Suppressor macrophage treated with lipopolysaccharide for 4 hours (primary cell): ENCODE data around the gene ANO2.
"Not testable (repeated sequence)": the region's sequence is repeated elsewhere in the genome, so short reads cannot be mapped to it uniquely, and the experiment has no call there.

Experiments
- DNase-seq: peaks from one replicate; pipeline ENCODE4 v3.0.0-alpha.2; 2020

The ANO2 gene

DNA sequence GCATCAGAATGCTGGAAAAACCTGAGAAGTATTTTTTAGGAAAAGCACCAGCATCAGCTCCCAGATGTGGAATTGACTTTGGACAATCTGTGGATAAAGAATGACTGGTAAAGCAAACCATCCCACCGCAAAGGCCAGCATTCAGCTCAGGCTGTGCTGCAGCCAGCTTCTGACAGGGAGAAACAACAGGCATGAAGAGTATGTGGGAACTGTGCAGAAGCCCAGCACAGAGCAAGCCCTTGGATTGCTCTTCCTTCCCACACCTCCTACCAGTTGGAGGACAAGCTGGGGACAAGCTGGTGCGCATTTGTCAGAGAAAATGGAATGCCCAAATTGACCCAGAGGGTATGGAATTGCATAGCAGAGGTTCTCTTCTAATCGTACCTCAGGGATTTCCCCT lies 228.1 kb downstream of the ANO2 start:
- no peak for DNase-seq

DNA sequence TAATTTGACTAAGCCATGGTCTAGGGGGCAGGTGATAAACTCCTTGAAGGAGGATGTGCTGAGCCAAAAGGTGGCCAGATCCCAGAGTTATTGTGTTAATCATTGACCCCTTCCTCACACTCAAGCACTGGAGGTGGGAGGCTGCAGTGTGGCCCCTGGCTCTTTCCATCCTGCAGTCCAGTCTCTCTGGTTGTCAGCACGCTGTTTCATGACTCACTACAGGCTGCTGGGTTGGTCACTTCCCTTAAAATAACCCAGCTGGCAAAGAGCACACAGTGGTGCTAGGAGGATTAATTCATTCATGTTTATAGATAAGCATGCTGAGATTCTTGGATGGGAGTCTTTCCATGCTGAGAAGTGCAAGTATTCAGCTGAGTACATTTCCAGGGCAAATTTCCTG lies 228.9 kb downstream of the ANO2 start:
- no peak for DNase-seq

DNA sequence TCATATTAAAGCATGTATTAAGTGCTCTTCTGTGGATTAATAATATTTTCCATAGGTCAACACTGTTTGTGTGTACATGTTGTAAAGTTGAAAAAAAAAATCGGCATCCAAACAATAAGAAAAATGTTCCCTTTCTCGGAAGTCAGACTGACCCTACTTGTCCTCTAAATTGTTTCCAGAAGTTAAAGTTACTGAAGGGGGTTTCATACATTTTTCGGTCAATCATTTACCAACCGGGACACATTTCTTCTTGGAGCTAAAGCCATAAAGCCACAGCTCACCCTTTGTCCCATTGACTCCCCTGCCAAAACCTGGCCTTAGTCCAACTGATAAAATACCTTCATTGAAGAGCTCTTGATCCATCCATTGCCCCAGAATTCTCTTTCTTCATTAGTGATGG lies 230.0 kb downstream of the ANO2 start:
- no peak for DNase-seq

DNA sequence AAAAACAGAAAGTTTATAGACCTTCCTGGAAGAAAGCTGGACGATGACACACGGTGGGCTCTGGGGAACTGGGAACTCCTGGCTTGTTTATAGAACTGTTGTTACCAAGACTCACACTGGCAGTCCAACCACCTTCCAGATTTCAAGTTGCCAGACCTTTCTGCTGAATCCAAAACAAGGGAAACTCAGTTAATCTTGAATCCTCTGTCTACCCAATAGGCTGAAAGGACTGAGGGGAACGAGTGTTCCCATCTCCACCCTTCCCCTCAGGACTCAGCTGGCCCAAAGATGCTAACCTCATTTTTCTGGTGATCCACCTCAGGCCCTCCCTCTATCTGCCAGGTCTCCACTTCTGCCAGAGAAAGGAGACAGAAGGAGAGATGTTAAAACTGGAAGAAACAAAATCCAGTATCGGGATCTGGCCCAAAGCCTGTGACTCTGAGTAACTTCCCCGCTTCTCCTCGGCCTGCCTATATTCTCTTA lies 231.4 kb downstream of the ANO2 start:
- no peak for DNase-seq

DNA sequence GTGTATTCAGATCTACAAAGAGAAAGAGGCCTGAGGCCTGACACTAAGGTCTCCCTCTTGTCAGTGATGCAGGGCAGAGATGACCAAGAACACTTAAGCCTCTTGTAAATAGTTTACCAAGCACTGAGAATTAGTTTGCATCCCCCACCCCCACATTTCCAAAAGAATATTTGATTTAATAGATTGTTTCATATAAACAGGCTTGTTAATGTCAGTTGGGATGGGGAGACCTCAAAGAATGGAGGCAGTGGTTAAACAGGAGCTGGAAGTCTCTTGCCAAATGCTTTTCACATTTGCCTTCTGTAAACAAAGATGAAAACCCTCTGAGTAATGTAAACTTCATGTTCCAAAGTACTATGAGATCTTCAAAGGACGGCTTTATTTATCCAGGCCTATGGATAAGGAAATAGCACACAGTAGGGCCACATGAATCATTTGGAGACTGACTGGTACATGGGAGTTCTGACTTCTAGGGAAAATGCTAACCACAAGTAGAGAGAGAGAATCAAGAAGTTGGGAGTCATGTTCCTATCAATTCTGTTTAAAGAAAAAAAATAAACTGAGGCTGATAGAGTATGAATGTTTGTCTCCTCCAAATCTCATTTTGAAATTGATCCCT lies 234.7 kb downstream of the ANO2 start:
- DNase-seq = no peak

DNA sequence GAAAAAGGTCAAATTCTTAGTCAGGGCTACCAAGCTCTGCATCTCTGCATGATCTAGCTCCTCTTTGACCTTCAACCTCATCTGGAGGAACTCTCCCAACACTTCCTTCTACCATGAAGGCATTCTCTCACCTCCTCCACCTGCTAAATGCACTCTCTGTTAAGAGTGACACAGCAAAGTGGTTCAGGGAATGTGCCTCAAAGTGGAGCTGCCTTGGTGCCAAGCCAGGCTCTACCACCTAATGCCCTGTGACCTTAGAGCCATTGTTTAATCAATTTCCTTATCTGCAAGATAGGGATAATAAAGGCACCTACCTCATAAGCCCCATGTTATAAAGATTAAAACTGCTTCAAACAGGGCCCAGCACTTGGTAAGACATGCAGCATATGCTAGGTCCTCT lies 236.7 kb downstream of the ANO2 start:
- no peak for DNase-seq

DNA sequence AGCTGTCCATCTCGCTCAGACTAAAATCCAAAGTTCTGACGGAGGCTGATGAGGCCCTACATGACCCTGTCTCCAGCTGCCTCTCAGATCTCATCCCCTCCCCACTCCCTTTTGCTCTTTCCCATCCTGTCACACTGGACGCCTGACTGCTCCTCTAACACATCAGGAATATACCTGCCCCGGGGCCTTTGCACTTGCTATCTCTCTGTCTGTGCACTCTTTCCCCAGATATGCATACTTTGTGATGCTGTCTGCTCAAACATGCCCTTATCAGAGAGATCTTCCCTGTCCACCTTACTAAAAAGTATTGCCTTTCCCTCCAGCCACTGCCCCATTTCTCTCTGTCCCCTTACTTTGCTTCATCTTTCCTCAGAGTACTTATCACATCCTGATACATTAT lies 238.8 kb downstream of the ANO2 start:
- no peak for DNase-seq

DNA sequence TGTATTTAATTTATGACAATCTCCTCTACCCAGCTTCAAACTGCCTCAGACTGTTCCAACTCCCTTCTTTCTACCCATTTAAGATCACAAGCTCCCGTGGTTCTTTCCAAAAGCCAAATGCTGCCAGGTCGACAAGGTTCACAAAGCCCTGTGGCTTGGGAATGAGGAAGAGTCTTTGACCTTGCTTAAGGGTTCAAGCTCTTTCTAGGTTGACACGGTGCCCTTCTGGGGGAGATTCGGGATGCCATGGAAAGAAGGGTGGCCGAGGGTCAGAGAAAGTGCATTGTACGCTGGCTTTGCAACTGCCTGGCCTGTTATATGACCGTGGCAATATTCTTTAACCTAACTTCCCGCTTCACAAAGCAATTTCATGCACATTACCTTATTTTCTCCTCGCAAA lies 239.3 kb downstream of the ANO2 start:
- no peak for DNase-seq

DNA sequence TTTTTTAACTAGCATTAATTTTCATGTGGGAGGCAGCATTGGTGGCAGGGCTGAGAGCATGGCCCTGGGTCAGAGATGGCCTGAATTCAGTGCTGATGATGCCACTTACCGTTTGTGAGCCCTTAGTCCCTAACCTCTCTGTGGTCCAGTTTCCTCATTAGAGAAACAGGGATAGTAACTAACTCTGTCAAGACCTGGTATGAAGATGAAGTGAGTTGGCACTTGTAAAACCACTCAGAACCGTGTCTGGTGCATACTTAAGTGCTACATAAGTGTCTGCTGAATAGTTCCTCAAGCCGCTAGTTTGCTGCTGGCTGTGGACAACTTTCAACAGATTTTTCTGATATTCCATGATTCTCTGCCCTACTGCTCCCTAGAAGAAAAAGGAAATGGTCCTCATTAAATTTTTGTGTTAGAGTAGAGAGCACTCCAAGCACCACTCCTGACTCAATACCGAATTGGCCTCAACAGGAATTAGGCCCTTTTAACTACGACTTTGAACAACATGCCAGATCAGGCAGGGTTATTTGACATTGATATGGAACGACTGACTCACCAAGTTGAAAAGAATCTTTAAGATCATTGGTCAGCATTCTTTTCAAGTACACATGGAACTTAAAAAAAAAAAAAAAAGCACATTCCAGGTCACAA lies 250.2 kb downstream of the ANO2 start:
- DNase-seq = no peak

DNA sequence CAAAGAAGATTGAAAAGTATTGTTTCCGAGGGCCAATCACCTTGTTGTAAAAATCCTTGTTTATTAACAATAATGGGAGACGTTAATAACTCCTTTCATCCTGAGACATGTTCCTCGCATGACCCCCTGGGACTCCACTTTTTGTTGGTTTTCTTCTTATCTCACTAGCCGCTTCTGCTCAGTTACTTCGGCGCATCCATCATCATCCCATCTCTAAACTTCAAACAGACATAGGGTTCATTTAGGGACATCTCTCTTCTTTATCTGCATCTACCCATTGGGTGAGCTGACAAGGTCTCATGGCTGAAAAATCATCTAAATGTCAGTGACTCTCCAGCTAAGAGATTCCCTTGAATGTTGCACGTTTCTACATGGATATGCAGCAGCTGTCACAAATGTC lies 252.2 kb downstream of the ANO2 start:
- DNase-seq = no peak

DNA sequence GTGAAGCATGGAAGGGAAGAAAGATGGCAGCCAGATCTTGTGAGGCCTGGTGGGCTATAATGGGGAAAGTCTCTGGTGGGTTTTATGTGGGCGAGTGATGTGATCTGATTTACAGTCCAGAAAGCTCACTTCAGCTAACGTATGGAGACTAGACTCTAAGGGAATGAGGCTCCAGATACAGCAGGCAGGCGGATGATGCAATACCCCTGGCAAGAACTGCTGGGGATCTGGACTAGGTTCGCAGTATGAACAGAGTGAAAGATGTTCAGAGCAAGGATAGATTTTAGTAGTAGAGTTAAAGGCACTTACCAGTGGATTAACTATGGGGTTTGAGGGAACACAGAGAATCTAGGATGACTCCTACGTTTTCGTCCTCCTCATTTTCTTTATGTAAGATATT lies 253.1 kb downstream of the ANO2 start:
- DNase-seq = no peak

DNA sequence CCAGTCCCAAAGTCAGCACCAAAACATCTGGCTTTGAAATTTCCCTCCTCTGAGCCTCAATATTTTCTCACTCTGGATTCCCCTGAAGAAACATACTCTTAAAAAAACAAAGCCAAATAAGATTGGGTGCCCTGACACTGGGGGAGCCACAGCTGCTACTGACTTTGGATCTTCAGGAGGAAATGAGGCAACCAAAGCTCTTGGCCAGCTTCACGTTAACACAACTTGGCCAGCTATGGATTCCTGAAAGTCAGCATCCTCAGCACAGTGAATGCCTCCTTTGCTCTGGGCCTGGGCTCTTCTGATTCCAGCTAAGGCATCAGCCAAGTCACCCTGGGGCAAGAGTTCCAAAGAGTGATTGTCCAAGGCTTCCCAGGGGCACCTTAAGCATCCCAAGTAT lies 254.8 kb downstream of the ANO2 start:
- DNase-seq = no peak

DNA sequence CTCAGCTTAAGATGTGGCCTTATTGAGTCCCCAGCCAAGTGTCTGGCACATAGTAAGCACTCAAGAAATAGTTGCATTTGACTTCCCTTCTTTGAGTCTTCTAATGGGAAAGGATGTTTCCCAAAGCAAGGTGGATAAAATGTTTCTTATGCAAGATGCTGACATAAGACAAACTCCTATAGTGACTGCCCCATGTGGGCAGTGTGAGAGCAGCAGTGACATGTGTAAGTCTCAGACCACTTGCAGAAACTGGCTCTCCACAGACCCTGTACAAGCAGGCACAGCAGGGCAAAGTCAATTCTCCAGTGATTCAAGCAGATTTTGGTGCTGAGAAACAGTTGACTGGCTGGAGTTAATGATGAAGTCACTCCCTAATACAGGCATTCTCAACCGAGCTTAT lies 255.3 kb downstream of the ANO2 start:
- DNase-seq = no peak

DNA sequence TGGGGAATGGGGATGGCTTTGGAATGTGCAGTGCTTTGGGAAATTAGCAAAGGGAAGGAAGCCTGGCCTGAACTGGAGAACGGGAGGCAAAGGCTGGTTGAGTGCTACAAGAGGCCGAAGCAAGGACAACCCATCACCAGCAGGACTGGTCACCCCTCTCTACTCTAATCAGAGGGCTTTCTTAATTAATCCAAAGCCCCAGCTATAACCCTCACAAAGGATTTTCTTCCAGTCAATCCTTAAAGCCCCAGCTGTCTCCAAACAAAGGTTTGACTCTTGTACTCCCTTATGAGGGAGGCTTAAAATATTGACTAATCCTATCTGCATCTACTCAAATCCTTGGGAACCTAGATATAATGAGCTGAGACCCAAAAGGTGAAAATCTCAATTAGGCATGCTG lies 256.8 kb downstream of the ANO2 start:
- no peak for DNase-seq

DNA sequence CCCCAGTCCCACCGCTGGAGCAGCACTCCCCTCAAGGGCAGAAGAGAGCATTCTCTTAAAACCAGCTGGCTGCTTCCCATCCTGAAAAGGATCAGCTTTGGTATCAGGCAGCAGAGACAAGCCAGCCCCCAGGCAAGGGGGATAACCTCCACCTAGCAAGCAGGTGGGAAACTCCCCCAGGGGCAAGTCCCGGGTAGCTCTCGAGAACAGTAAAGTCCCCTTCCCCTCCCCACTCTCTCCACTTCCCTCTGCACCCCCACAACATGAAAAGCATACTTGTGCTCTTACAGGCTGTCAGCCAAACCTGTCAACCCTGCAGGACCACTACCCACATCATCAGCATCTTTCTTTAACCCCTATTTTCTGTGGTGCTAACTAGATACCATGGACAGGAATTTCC lies 259.1 kb downstream of the ANO2 start:
- no peak for DNase-seq

DNA sequence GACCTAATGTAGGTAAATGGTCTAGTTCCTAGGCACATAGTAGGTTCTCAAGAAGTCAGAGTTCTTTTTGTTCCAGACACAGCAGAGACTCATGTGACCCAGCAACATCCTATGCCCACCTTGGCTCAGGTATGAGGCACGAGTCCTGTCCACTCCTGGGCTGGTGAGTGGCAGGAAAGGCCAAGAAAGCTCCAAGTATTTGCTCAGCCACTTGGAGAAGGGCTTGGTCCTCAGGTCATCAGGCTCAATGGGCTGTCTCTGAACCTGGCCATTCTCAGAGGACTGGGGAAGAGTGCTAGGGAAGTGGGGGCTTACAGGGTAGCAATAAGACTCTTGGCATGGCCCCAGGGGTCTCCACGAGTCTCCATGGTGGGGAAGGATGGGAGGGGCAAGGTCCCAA lies 260.1 kb downstream of the ANO2 start:
- DNase-seq = no peak

DNA sequence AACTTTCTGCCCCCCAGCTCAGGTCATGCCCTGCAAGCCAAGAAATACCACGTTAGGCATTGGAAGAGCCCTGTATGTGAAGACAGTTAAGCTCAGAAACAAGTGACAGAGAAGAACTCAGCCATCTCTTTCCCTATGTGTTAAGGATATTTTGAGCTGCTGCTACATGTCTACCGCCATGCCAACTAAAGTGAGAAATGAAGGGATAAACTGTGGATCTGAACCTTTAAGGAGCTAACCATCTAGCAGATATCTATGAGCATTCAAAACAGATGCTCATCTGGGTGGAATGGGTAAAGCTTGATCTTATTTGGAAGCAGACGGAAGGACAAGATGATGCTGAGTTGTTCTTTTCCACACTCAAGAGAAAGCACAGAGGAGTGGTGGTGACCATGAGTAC lies 262.5 kb downstream of the ANO2 start:
- DNase-seq = no peak

DNA sequence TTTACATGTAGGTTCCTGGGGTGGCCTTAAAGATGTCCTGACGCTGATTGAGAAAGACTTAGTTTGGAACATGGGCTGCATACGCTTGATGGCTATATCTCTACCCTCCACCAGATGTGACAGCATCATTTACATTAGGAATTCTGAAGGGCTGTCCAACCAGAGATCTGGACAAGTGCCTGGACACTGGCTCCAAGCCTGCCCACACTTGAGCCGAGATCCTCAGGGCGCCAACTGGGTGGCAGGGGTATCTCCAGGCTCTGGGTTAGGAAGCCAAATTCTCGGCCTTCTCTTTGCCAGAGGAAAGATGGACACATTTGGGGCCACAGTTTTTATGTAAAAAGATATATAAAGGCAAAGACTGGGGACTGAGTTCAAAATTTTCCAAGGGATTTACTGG lies 266.9 kb downstream of the ANO2 start:
- no peak for DNase-seq

DNA sequence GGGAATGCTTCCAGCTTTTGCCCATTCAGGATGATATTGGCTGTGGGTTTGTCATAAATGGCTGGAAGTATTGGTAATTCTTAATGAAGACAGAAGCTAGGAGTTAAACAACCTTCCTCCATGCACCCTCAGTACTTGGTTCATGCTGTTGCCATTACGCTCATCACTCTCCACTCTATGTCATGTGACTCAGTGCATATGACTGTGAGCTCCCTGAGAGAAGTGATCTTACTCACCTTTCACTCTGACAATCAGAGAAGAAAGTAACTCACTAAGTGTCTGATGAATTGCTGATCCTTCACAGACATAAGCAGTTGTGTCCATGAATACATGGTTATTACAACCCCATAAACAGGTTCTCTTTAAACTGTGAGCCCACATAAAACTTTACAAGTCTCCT lies 275.4 kb downstream of the ANO2 start:
- DNase-seq = not testable (repeated sequence)

DNA sequence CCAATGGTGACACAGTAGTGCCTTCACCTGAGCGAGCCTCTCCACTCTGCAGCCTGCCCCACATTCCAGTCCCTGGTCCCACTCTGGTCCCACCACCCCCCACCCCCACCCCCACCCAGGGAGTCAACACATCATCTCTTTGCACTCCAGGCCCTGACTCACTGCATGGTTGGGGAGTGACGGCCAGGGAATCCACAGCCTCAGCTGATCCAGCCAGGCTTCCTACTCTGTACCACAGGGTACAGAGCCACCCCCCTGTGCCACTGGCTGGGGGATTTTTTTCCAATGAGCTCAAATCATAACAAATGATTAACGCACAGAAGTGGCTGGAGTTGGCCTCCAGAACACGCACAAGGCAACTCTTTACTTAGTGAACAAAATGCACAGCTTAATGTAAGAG lies 279.4 kb downstream of the ANO2 start:
- DNase-seq = no peak

DNA sequence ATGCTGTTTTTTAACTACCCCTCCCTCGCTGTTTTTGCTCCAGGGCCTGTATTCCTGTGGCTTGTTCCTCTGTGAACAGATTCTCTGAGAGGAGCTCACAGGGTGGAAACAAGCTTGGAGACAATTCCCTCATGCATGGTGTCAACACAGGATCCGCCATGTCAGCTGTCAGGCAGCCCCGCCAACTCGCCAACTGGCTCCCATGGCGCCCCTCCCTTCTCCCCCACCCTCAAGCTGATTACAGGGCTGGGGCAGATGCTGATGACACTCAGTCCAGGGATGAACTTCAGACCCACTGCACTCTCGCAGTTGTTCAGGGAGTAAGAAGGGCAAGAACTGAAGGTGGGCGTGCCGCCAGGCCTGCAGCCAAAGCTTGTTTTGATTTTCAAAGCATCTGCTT lies 283.2 kb downstream of the ANO2 start:
- DNase-seq = no peak

DNA sequence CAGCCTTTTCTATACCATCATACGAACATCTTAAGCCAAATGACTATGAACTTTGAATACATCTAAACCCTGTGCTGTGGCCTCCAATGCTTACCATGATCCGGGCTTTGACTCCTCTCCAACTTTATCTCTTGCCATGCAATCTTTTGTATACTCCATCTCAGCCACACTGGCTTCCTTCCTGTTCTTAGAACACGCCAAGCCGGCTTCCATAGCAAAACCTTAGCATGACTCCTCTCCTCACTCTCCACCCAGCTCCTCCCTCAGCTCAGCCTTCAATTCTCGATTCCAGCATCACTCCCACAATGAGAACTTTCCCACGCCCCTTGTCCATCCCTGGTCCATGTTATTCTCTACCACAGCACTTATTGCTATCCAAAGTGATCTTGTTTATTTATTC lies 284.8 kb downstream of the ANO2 start:
- DNase-seq = no peak

DNA sequence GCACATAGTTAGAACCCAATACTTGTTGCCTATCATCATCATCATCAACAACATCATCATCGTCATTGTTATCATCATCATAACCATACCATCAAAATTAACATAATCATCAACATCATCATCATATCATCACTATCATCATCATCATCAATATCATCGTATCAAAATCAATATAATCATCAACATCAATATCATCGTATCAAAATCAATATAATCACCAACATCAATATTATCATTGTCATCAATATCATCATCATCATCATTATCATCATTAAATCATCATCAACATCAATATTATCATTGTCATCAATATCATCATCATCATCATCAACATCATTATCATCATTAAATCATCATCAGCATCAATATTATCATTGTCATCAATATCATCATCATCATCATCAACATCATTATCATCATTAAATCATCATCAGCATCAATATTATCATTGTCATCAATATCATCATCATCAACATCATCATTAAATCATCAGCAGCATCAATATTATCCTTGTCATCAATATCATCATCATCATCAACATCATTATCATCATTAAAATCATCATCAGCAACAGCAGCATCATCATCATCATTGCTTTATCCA lies 286.6 kb downstream of the ANO2 start:
- DNase-seq = not testable (repeated sequence)

DNA sequence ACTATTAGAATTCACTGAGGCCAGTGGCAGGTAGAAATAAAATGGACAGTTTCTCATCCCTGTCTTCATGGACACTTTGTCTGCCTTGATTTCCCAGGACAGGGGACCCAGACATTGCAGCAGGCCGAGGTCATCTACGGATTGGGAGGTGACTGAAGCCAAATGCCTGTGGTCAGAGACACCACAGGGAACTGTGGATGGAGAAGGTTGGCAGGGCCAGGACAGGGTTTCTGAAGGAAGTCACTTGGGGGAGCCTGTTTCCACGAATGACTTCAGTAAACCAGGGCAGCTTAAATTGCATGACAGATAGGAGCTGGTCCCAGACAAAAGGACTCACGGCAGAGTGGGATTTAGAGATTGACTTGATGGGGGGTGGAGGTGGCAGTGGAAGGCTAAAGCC lies 288.2 kb downstream of the ANO2 start:
- no peak for DNase-seq

DNA sequence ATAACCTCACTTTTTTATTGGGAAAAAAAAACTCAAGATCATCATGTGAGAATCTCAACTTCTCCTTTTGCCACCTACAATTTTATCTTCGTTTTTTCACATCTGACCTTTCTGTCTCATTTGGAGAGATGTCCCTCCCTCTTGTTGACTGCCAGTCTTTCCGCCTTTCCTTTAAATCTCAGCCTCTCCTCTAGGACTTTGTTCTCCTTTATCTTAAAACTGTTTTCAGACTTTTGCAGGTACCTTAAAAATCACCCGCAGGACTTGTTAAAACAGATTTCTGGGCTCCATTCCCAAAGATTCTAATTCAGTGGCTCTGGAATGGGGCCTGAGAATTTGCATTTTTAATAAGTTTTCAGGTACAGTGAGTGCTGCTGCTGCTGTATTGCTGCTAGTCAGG lies 289.9 kb downstream of the ANO2 start:
- DNase-seq = no peak
